Fibroblast of villous mesenchyme (primary cell): ENCODE data around the gene PIK3IP1. TPM values are rescaled to one million over a fixed set of nuclear protein-coding genes. Genes with fewer than 3 reads are reported as not detected.
"Not testable (repeated sequence)": the region's sequence is repeated elsewhere in the genome, so short reads cannot be mapped to it uniquely, and the experiment has no call there.

Experiments used
- DNase-seq: peaks from one replicate; pipeline ENCODE4 v3.0.0-alpha.2; 2010; ENCODE audit warnings: low read depth
- H3K4me3 ChIP-seq: 2 replicates; pipeline ENCODE4 v1.5.1; 2011; ENCODE audit warnings: low read depth, mild to moderate bottlenecking, low read length
- CTCF ChIP-seq: IDR thresholded peaks from 2 replicates; pipeline ENCODE4 v1.5.1; 2012; ENCODE audit warnings: low read depth, mild to moderate bottlenecking, low read length; ENCODE audit not compliant: insufficient read depth
- total RNA-seq: library from RNA; depleted of rRNA; stranded (reverse); fragments of >200 nt; gene quantifications from 2 replicates; pipeline ENCODE4 v1.2.3, GENCODE V29; 2012

Gene PIK3IP1
- total RNA-seq, 1 donor: 11.2 TPM

- peak; percentile 85 for DNase-seq
- peak overlapping the region; percentile 77 for H3K4me3 ChIP-seq
- TF ChIP-seq CTCF: no peak
Measured at GRCh38 chr22:31248965-31249958, 43.0 kb downstream of the PIK3IP1 start.

DNA sequence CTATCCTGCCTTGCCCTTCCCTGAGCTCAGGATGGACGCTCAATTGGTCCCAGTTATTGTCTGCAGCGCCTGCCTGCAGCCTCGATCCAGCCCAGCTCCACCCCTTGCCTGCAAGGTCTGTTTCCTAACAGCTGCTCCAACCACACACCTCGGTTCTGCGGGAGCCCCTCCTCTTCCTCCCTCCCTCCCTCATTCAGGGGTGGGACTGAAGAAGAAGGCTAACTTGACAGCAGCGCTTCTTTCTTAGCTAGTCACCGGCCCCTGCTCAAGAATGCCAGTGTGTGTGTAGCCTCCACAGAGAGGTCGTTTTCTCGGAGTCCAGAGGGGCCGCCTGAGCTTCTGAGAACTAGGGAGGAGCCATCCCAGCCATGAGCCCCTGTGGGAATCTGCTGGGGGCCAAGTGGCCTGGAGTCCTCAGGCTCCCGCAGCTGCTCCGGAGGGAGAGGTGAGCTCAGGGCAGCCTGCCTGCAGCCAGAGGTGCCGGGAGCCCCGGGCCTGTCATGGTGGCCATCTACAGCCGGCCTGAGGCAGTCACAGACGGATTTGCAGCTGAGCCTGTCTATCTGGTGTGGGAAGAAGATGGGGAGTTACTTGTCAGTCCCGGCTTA lies 44.0 kb downstream of the PIK3IP1 start:
- DNase-seq: peak; percentile 95
- H3K4me3 ChIP-seq: peak overlapping the region; percentile 77
- no peak for TF ChIP-seq CTCF

GRCh38 chr22:31247726-31248125 lies 44.6 kb downstream of the PIK3IP1 start:
- DNase-seq: no peak
- H3K4me3 ChIP-seq: peak overlapping the region; percentile 77
- no peak for TF ChIP-seq CTCF

GRCh38 chr22:31246687-31247086 lies 45.6 kb downstream of the PIK3IP1 start:
- no peak for DNase-seq
- H3K4me3 ChIP-seq: no peak overlapping the region
- TF ChIP-seq CTCF: no peak

GRCh38 chr22:31245998-31246397 lies 46.3 kb downstream of the PIK3IP1 start:
- not testable (repeated sequence) for DNase-seq, H3K4me3 ChIP-seq

- TF ChIP-seq CTCF: no peak
- no peak for DNase-seq
Measured at GRCh38 chr22:31244943-31245451, 47.3 kb downstream of the PIK3IP1 start.

More at GRCh38 chr22:31244943-31245451, 47.3 kb downstream of the PIK3IP1 start:
- no peak overlapping the region for H3K4me3 ChIP-seq
